Measurements from ENCODE around the gene TDRKH.

DNA sequence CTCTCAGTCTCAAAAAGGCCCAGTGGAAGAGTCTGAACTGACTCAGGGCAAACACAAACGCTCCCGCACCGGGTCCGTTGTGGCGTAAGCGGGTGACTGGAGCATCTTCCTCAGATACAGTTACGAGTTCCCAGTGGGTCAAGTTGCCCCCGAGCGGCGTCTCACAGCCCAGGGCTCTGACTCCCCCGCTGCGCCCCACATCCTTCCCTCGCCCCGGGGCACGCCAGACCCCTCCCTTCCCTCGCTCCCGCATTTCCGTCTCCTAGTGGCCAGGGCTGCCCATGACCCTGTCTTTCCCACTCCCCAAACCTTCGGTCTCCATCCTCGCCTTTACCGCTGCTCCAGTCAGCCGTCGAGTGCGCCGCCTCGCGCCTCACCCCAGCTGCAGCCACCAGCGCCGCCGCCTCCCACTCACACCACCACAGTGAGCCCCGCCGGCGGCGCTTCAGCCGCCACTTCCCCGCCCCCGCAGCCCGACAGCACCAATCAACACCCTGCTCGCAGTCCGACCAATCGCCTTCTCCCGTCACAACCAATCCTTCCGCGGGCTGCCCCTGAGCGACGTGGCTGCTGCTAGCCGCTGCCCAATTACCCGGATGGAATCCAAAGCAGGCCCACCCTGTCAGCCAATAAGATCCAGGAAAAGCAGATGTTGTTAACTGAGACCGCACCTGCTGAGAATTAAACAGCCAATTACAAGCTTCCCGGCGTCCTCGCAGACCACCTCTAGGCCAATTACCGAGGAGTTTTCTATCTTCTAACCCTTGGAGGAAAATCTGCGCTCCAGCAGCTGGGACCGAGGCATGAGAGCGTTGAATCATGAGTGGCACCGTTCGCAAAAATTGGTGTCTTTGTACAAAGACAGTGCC lies at the start of gene TDRKH:
- TF ChIP-seq, protein P1, sequence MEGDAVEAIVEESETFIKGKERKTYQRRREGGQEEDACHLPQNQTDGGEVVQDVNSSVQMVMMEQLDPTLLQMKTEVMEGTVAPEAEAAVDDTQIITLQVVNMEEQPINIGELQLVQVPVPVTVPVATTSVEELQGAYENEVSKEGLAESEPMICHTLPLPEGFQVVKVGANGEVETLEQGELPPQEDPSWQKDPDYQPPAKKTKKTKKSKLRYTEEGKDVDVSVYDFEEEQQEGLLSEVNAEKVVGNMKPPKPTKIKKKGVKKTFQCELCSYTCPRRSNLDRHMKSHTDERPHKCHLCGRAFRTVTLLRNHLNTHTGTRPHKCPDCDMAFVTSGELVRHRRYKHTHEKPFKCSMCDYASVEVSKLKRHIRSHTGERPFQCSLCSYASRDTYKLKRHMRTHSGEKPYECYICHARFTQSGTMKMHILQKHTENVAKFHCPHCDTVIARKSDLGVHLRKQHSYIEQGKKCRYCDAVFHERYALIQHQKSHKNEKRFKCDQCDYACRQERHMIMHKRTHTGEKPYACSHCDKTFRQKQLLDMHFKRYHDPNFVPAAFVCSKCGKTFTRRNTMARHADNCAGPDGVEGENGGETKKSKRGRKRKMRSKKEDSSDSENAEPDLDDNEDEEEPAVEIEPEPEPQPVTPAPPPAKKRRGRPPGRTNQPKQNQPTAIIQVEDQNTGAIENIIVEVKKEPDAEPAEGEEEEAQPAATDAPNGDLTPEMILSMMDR (IDR thresholded peaks at IDR 0.05) = peak in 2 of 3 experiments; percentile 27 to 42
- no peak for TF ChIP-seq EP300 (IDR thresholded peaks at IDR 0.05)

All from esophagus muscularis mucosa (tissue), 3 donors.